Measurements from ENCODE around the gene ADAMTS1.

ADAMTS1 gene

GRCh38 chr21:26814386-26814785 is 30.8 kb downstream of the ADAMTS1 start:
- no peak for DNase-seq (ENCODE audit: low read depth in 2 of 3, low spot score in 1 of 3)

GRCh38 chr21:26813426-26813998 is 31.7 kb downstream of the ADAMTS1 start:
- DNase-seq (ENCODE audit: low read depth in 2 of 3, low spot score in 1 of 3): no peak

GRCh38 chr21:26812173-26812572 is 33.0 kb downstream of the ADAMTS1 start:
- no peak for DNase-seq (ENCODE audit: low read depth in 2 of 3, low spot score in 1 of 3)

GRCh38 chr21:26811482-26811881 is 33.7 kb downstream of the ADAMTS1 start:
- no peak for DNase-seq (ENCODE audit: low read depth in 2 of 3, low spot score in 1 of 3)

GRCh38 chr21:26810676-26811415 is 34.4 kb downstream of the ADAMTS1 start:
- no peak for DNase-seq (ENCODE audit: low read depth in 2 of 3, low spot score in 1 of 3)

- DNase-seq (ENCODE audit: low read depth in 2 of 3, low spot score in 1 of 3): no peak
These were observed 34.9 kb downstream of the ADAMTS1 start for GRCh38 chr21:26810266-26810665.

GRCh38 chr21:26809745-26810144 is 35.5 kb downstream of the ADAMTS1 start:
- no peak for DNase-seq (ENCODE audit: low read depth in 2 of 3, low spot score in 1 of 3)

GRCh38 chr21:26806801-26807295 is 38.4 kb downstream of the ADAMTS1 start:
- no peak for DNase-seq (ENCODE audit: low read depth in 2 of 3, low spot score in 1 of 3)

GRCh38 chr21:26804895-26805609 is 40.2 kb downstream of the ADAMTS1 start:
- DNase-seq (ENCODE audit: low read depth in 2 of 3, low spot score in 1 of 3): no peak

GRCh38 chr21:26801498-26801897 is 43.7 kb downstream of the ADAMTS1 start:
- no peak for DNase-seq (ENCODE audit: low read depth in 2 of 3, low spot score in 1 of 3)

- DNase-seq (ENCODE audit: low read depth in 2 of 3, low spot score in 1 of 3): no peak
These were observed 44.2 kb downstream of the ADAMTS1 start for GRCh38 chr21:26800970-26801431.

- DNase-seq (ENCODE audit: low read depth in 2 of 3, low spot score in 1 of 3): no peak
These were observed 44.8 kb downstream of the ADAMTS1 start for GRCh38 chr21:26800455-26800854.

GRCh38 chr21:26800001-26800400 is 45.2 kb downstream of the ADAMTS1 start:
- no peak for DNase-seq (ENCODE audit: low read depth in 2 of 3, low spot score in 1 of 3)

- DNase-seq (ENCODE audit: low read depth in 2 of 3, low spot score in 1 of 3): no peak
These were observed 46.1 kb downstream of the ADAMTS1 start for GRCh38 chr21:26798856-26799751.

GRCh38 chr21:26797878-26798456 is 47.2 kb downstream of the ADAMTS1 start:
- DNase-seq (ENCODE audit: low read depth in 2 of 3, low spot score in 1 of 3): no peak

- DNase-seq (ENCODE audit: low read depth in 2 of 3, low spot score in 1 of 3): no peak
These were observed 49.3 kb downstream of the ADAMTS1 start for GRCh38 chr21:26795866-26796329.

- no peak for DNase-seq (ENCODE audit: low read depth in 2 of 3, low spot score in 1 of 3)
These were observed 49.8 kb downstream of the ADAMTS1 start for GRCh38 chr21:26795412-26795805.

- no peak for DNase-seq (ENCODE audit: low read depth in 2 of 3, low spot score in 1 of 3)
These were observed 50.4 kb downstream of the ADAMTS1 start for GRCh38 chr21:26794597-26795411.

- no peak for DNase-seq (ENCODE audit: low read depth in 2 of 3, low spot score in 1 of 3)
These were observed 54.9 kb downstream of the ADAMTS1 start for GRCh38 chr21:26790296-26790695.

- no peak for DNase-seq (ENCODE audit: low read depth in 2 of 3, low spot score in 1 of 3)
These were observed 56.4 kb downstream of the ADAMTS1 start for GRCh38 chr21:26788790-26789189.

Data from stimulated activated CD4-positive, alpha-beta T cell treated with anti-CD3 and anti-CD28 coated beads, Interleukin-12 subunit alpha, Interleukin-12 subunit beta, amount 100 ng/mL, for 48 hours (primary cell).